Mononuclear cell (primary cell): Measurements from ENCODE around the gene ROMO1. TPM values are rescaled to one million over a fixed set of nuclear protein-coding genes. Genes with fewer than 3 reads are reported as not detected.

Experiments
- H3K27me3 ChIP-seq: 2 replicates; pipeline ENCODE4 v1.6.0; 2011; ENCODE audit warnings: low read length, control low read depth; ENCODE audit not compliant: insufficient read depth
- H3K4me1 ChIP-seq: 2 replicates; pipeline ENCODE4 v1.5.1; 2011; ENCODE audit warnings: mild to moderate bottlenecking, low read length, control low read depth; ENCODE audit not compliant: insufficient read depth
- H3K4me3 ChIP-seq: 2 replicates; pipeline ENCODE4 v1.5.1; 2011; ENCODE audit warnings: mild to moderate bottlenecking, low read length, moderate library complexity
- H3K9me3 ChIP-seq: 2 replicates; pipeline ENCODE4 v1.5.1; 2011; ENCODE audit warnings: low read depth, mild to moderate bottlenecking, control low read depth, low read length
- total RNA-seq: library from RNA; depleted of rRNA; stranded (reverse); fragments of >200 nt; gene quantifications from one replicate; pipeline ENCODE4 v1.2.3, GENCODE V29; 2012

ROMO1 gene
- 26.1 TPM for total RNA-seq

DNA sequence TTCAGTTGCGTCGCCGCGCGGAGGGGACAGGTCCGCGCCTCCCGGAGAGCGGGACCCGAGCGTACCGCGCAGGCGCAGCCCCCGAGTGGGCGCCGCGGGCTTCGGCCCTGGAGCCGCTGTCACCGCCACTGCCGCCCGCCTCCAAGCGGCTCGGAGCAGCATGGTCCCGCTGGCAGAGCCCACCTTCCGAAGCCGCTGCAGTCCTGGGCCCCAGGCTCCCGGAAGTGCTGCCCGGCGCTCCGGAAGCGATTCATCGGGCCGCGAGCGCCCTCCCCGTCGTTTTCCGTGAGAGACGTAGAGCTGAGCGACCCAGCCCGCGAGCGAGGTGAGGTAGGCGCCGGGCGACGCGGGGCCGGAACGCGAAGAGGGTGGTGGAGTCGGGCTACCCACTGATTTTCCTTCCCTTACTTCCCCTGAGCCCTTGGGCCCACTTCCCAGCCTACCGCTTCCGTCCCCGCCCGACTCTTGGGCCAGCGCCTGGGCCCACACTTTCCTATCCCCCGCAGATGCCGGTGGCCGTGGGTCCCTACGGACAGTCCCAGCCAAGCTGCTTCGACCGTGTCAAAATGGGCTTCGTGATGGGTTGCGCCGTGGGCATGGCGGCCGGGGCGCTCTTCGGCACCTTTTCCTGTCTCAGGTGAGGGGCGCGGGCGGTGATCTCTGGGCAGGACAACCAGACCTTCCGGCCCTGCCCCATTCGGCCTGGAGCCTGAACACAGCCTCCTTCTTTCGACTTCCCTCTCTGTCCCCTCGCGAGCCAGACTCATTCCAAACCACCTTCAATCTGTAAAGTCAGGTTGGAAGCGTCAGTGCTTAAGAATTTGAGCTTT, at the start of gene ROMO1, which contains the start of gene NFS1:
TSS of gene ROMO1 (plus strand) at position 279 of the 830 bp plus-strand sequence. CDS start at position 507, 228 bp downstream.
TSS of gene NFS1 (minus strand) at position 226 of the 830 bp plus-strand sequence. CDS start at position 162, 64 bp downstream.
- Histone ChIP-seq H3K4me3 (peak within 1 kb of the TSS; percentile 94), H3K9me3 (no peaks in the 10 kb centered on the region), H3K4me1 (peaks cover 26% of the 10 kb centered on the region), H3K27me3 (no peaks in the 10 kb centered on the region)

DNA sequence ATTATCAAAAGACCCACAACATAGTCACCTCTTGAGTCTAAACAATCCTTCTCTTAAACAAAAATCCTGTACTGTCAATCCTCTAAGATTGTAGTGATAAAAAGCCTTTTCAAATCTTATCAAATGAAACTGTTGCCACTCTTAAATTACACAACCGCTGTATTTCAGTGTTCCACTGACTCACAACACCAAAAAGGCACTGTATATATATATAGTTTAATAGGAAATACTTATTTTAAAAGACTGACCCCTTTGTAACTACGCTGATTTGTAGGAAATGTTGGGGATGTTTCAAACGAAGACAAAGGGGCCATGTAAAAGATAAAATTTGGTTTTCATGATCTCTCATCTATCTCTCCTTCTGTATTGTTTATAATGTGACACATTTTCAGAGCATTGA, 48.6 kb upstream of the ROMO1 start:
- Histone ChIP-seq H3K27me3 (no peaks in the 10 kb centered on the region), H3K4me1 (peaks cover 3% of the 10 kb centered on the region), H3K4me3 (no peak overlapping the region), H3K9me3 (no peaks in the 10 kb centered on the region)

DNA sequence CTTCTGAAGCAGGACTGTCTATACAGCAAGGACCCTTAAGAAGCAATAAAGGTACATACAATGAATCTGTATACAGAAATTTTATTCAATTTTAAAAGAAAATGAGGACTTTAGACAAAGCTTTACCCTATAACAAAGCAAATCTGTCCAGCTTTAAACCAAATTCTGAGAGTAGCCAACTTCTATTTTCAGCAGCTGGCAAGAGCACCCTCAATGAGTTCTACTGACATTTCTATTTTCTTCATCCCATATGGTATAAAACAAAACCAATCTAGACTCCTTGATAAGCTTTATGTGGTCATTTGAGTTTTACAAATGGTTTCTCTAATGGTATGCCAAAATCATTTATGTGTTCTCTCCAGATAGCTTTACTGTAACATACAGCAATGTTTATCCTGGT, 47.2 kb upstream of the ROMO1 start:
- H3K4me3 ChIP-seq: no peak overlapping the region
- H3K4me1 ChIP-seq: peaks cover 4% of the 10 kb centered on the region
- H3K9me3 ChIP-seq: no peaks in the 10 kb centered on the region

GRCh38 chr20:35652641-35653429, 46.4 kb upstream of the ROMO1 start:
- H3K27me3 ChIP-seq: no peaks in the 10 kb centered on the region
- H3K4me1 ChIP-seq: peaks cover 10% of the 10 kb centered on the region
- H3K9me3 ChIP-seq: no peaks in the 10 kb centered on the region
- H3K4me3 ChIP-seq: no peak overlapping the region

More for the DNA sequence above, 47.2 kb upstream of the ROMO1 start:
- no peaks in the 10 kb centered on the region for H3K27me3 ChIP-seq

- Histone ChIP-seq H3K4me3 (no peak overlapping the region), H3K9me3 (no peaks in the 10 kb centered on the region), H3K4me1 (peaks cover 13% of the 10 kb centered on the region), H3K27me3 (no peaks in the 10 kb centered on the region)
Observed at GRCh38 chr20:35653430-35653734, 45.8 kb upstream of the ROMO1 start.

GRCh38 chr20:35653893-35654292, 45.3 kb upstream of the ROMO1 start:
- H3K9me3 ChIP-seq: no peaks in the 10 kb centered on the region
- no peaks in the 10 kb centered on the region for H3K27me3 ChIP-seq
- no peak overlapping the region for H3K4me3 ChIP-seq
- H3K4me1 ChIP-seq: peaks cover 17% of the 10 kb centered on the region

DNA sequence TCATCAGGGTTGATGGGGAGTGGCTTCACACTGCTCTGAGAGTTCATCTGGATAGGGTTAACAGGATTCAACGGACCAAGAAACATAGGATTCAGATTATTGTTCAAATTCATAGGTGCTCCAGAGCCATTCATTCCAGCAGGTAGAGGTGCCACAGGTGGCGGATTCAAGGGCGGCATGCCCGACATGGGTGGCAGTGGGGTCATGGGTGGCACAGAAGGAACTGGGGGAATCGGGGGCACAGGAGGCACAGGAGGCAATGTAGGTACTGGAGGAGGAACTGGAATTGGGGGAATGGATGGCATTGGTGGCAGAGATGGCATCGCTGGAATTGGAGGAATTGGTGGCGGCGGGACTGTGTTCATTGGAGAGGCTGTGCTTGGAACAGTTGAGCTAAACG, 44.8 kb upstream of the ROMO1 start:
- H3K4me3 ChIP-seq: no peak overlapping the region
- no peaks in the 10 kb centered on the region for H3K9me3 ChIP-seq
- no peaks in the 10 kb centered on the region for H3K27me3 ChIP-seq
- H3K4me1 ChIP-seq: peaks cover 21% of the 10 kb centered on the region

DNA sequence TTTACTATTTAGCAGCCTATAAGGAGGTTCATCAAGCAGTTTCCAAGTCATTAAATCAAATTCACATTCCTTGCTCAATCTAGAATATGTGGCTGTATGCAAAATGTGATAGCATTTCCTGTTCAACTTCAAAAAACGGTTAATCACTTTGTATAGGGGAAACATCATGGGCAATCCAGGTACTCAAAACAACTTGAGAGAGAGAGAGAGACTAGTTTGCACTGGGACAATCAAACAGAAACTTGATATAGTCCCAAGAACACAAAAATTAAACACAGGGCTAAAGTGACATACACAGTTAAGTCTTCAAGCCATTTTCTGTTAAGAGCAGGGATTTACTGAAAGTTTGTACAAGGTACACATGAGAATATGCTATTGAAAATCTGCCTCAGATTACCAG, 41.9 kb upstream of the ROMO1 start:
- H3K27me3 ChIP-seq: no peaks in the 10 kb centered on the region
- no peaks in the 10 kb centered on the region for H3K9me3 ChIP-seq
- H3K4me3 ChIP-seq: no peak overlapping the region
- peaks cover 45% of the 10 kb centered on the region for H3K4me1 ChIP-seq

- Histone ChIP-seq H3K9me3 (no peaks in the 10 kb centered on the region), H3K27me3 (no peaks in the 10 kb centered on the region), H3K4me3 (no peak overlapping the region), H3K4me1 (peaks cover 59% of the 10 kb centered on the region)
Observed at GRCh38 chr20:35660122-35660937, 38.9 kb upstream of the ROMO1 start.

- Histone ChIP-seq H3K27me3 (no peaks in the 10 kb centered on the region), H3K4me3 (no peak overlapping the region), H3K4me1 (peaks cover 59% of the 10 kb centered on the region), H3K9me3 (no peaks in the 10 kb centered on the region)
Observed at GRCh38 chr20:35661053-35661452, 38.2 kb upstream of the ROMO1 start.

DNA sequence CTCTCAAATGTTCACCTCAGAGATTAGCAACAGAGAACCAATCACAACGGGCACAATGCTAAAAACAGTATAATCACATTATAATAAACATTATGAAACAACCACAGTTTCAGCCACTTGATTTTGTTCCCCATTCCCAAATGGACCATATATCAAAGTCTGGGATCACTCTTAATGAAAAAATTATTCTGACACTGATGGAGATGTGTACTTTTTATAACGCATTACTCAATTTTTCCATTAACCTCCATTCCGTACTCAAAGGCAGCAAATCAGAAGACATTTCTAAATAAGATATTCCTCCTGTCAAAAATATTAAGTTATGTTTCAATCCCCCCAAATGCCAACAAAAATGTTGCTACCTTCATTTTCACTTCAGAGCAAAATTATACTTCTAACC, 37.3 kb upstream of the ROMO1 start:
- Histone ChIP-seq H3K4me3 (no peak overlapping the region), H3K4me1 (peaks cover 55% of the 10 kb centered on the region), H3K27me3 (no peaks in the 10 kb centered on the region), H3K9me3 (no peaks in the 10 kb centered on the region)

DNA sequence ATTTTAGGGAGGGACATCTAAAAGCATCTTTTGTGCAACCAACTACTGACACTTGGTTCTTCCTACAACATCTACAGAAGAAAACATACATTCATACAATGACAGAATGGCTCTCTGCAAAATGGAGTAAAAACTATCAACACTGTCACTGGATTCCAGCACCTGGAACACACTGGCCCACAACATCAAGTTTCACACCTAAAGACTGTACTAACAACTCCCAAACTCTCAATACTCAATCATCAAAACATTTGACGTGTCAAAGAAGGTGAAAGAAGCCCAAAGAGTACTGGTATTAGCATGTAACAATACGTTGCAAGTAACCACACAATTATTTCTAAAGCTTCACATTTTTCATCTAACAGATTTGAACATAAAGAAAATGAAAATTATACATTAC, 36.7 kb upstream of the ROMO1 start:
- Histone ChIP-seq H3K4me3 (no peak overlapping the region), H3K4me1 (peaks cover 51% of the 10 kb centered on the region), H3K9me3 (no peaks in the 10 kb centered on the region), H3K27me3 (no peaks in the 10 kb centered on the region)

DNA sequence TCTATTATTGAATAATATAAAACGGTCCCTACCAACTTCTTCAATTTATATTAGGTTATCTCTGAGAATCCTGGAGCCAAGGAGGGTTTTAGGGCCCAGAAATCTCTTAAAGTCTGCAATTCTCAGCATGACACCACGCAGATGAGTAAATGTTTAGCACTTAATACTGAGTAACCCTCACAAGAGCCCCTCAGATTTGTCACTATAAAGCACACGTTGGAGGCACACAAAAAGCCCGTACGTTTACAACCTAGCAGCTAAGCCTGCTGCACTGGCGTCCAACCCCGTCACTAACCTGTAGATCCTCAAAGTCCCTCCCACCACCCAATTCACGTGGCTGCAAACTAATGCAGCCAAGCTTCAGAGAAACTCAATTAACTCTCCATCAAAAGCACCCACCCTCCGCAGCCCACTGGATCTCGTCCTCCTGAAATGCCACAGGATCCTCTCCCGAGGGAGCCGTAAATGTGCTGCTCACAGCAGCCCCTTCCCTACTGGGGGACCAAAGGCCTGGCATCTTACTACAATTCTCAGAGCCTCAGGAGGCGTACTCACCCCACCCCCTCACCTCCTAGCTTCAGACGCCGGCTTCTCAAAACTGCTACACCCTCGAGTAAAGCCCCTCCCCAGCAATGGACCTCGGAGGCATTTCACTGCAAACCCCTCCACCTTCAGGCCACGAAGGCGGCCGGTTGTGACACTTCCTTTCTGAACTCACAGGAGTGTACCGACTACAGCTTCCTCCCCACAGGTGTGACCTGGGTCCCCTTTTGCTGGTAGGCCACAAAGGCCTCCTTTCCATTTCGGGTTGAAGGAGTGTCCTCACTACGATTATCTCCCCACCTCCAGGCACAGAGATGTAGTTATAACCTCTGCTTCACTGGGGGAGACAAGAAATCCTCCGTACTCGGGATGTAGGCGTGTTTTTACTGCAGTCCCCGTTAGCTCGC, 35.4 kb upstream of the ROMO1 start:
- H3K9me3 ChIP-seq: no peaks in the 10 kb centered on the region
- H3K4me3 ChIP-seq: peak overlapping the region; percentile 82
- H3K27me3 ChIP-seq: no peaks in the 10 kb centered on the region
- H3K4me1 ChIP-seq: peaks cover 43% of the 10 kb centered on the region
